Gastrocnemius medialis (tissue), 4 donors: ENCODE measurements around the gene MS4A2.

ENCODE experiments used
- POLR2A ChIP-seq, 2 donors: fragments of 450-650 bp; IDR thresholded peaks; one replicate each; pipeline ENCODE4 v1.6.1; 2017; ENCODE audit warnings: antibody characterized with exemption in 2 of 2, mild to moderate bottlenecking in 2 of 2, moderate library complexity in 2 of 2
- TF ChIP-seq, protein P1 (sequence below), 5 experiments: fragments of 450-650 bp in 3 of 5; fragments of 200-600 bp in 2 of 5; sonication (generic) in 2 of 5; IDR thresholded peaks in 4 of 5; conservative IDR thresholded peaks in 1 of 5; 1 replicate in 4 of 5; 2 replicates in 1 of 5; pipeline ENCODE4 v1.5.1; 2016 to 2019; ENCODE audit warnings: antibody characterized with exemption in 5 of 5, mild to moderate bottlenecking in 3 of 5, moderate library complexity in 3 of 5

DNA sequence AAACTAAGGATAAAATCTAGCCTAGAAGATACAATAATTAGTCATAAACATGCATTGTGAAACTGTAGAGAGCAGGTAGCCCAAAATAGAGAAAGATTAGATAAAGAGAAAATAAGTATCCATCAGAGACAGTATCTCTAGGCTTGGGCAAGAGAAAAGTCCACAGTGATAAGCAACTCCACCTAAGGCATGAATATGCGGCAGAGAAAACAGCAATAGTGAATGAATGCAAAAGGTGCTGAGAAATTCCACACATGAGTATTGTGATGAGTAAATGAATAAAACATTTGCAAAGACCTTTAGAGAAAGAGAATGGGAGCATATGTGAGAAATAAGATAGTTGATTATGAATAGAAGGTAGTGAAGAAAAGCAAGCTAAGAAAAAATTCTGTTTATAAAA, 8.7 kb downstream of the MS4A2 start:
- no peak for TF ChIP-seq POLR2A (IDR thresholded peaks at IDR 0.05)
- TF ChIP-seq, protein P1, sequence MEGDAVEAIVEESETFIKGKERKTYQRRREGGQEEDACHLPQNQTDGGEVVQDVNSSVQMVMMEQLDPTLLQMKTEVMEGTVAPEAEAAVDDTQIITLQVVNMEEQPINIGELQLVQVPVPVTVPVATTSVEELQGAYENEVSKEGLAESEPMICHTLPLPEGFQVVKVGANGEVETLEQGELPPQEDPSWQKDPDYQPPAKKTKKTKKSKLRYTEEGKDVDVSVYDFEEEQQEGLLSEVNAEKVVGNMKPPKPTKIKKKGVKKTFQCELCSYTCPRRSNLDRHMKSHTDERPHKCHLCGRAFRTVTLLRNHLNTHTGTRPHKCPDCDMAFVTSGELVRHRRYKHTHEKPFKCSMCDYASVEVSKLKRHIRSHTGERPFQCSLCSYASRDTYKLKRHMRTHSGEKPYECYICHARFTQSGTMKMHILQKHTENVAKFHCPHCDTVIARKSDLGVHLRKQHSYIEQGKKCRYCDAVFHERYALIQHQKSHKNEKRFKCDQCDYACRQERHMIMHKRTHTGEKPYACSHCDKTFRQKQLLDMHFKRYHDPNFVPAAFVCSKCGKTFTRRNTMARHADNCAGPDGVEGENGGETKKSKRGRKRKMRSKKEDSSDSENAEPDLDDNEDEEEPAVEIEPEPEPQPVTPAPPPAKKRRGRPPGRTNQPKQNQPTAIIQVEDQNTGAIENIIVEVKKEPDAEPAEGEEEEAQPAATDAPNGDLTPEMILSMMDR (IDR thresholded peaks at IDR 0.05 in 4 of 5, conservative IDR thresholded peaks at IDR 0.05 in 1 of 5) = no peak
